ENCODE measurements around the gene JDP2. TPM values are rescaled to one million over a fixed set of nuclear protein-coding genes. Genes with fewer than 3 reads are reported as not detected.

The JDP2 gene
- total and polyA plus RNA-seq, 9 donors, result 45.0 to 63.2 (median 56.7) TPM

DNA sequence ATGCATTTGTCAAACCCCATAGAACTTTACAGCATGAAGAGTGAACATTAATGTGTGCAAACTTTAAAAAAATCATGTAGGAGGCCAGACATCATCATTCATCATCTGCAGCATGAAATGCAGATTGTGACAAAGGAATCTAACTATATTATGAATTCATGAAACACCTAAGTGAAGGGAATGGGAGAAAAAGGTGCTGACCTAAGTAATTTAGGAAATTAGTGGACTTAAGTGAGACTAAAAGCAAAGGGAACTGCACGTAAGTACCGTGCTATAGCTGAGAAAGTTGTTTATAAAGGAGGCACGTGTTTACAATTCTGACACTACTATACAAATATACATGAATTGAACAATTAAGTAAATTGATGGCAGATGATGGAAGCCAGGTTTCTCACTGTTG lies 37.6 kb upstream of the JDP2 start:
- no peak for DNase-seq
- Histone ChIP-seq H3K27me3 (ENCODE audit: control insufficient read depth, insufficient read depth, low read length) (no peaks in the 10 kb centered on the region), H3K4me3 (ENCODE audit: low read length) (no peak overlapping the region), H3K36me3 (ENCODE audit: control insufficient read depth, insufficient read depth, low read length) (no peaks in the 10 kb centered on the region), H3K27ac (ENCODE audit: low read length) (no peak overlapping the region), H3K4me1 (ENCODE audit: control insufficient read depth, insufficient read depth, low read length) (no peaks in the 10 kb centered on the region), H3K9me3 (replicated peaks; ENCODE audit: control insufficient read depth, low read depth, low read length) (no peaks in the 10 kb centered on the region)
- WGBS (ENCODE audit: insufficient coverage), result no CpG with 5 or more reads among the region's 3 CpGs

DNA sequence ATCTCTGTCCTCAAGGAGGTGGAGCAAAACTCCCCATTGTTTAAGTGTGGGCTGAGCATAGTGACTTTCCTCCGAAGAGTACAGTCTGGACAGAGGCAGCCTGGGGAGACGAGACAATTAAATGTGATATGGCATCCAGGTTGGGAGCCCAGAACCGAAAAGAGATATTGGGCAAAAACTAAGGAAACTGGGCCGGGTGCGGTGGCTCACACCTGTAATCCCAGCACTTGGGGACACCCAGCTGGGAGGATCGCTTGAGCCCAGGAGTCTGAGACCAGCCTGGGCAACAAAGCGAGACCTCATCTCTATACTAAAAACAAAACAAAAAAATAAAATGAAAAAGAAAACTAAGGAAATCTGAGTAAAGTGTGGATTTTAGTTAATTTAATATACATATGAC lies 35.9 kb upstream of the JDP2 start:
- no peak overlapping the region for H3K4me3 ChIP-seq (ENCODE audit: low read length)
- no peak for DNase-seq
- WGBS (ENCODE audit: insufficient coverage), result 47% methylated on average over 3 of the region's 7 CpGs
- H3K36me3 ChIP-seq (ENCODE audit: control insufficient read depth, insufficient read depth, low read length), result no peaks in the 10 kb centered on the region
- peaks cover 1% of the 10 kb centered on the region for H3K4me1 ChIP-seq (ENCODE audit: control insufficient read depth, insufficient read depth, low read length)
- no peaks in the 10 kb centered on the region for H3K27me3 ChIP-seq (ENCODE audit: control insufficient read depth, insufficient read depth, low read length)
- no peak overlapping the region for H3K27ac ChIP-seq (ENCODE audit: low read length)
- no peaks in the 10 kb centered on the region for H3K9me3 ChIP-seq (replicated peaks; ENCODE audit: control insufficient read depth, low read depth, low read length)

DNA sequence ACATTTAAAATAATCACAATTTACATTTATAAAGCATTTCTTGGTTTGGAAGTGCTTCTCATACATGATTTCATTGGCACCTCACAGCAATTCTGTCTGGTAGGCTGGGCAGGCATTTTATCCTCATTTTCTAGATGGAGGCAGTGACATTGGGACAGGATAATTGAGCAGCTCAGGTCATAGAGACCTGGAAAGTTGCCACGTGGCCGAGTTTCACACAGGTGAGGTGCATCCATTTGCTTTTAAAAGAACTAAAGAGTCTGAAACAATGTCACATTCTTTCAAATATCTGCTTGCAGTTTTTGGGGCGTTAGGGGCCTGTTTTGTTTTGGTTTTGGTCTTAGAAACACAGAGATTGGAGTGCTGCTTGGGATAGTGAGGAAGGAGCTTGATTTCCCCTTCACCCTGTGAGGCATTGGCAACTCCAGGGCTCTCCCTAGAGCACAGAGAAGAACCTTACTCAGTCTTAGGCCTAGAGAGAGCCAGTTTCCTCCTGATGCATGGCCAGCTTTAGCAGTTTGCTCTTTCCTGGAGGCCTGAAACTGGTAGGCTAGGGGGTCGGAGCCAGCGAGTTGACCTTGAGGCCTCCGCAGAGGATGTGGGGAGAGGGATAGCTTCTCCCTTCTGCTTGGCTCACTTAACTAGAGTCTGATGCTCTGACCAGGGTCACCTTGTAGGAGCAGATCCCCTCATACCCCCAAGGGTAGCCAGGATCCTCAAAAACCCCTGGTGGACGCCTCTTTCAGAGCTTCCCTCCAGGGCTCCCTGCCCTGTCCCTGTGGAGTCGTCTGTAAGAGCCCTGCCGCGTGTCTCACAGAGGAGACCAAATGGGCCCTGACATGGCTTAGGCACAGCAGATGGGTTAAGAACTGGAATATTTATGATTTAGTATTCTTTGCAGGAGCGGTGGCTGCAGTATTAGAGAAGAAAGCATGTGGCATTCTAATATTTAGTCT lies 34.9 kb upstream of the JDP2 start:
- WGBS (ENCODE audit: insufficient coverage), result 33% methylated on average over 1 of the region's 11 CpGs
- H3K27ac ChIP-seq (ENCODE audit: low read length), result no peak overlapping the region
- DNase-seq, result no peak
- no peaks in the 10 kb centered on the region for H3K9me3 ChIP-seq (replicated peaks; ENCODE audit: control insufficient read depth, low read depth, low read length)
- H3K4me3 ChIP-seq (ENCODE audit: low read length), result no peak overlapping the region
- H3K36me3 ChIP-seq (ENCODE audit: control insufficient read depth, insufficient read depth, low read length), result no peaks in the 10 kb centered on the region
- no peaks in the 10 kb centered on the region for H3K27me3 ChIP-seq (ENCODE audit: control insufficient read depth, insufficient read depth, low read length)
- H3K4me1 ChIP-seq (ENCODE audit: control insufficient read depth, insufficient read depth, low read length), result peaks cover 6% of the 10 kb centered on the region

DNA sequence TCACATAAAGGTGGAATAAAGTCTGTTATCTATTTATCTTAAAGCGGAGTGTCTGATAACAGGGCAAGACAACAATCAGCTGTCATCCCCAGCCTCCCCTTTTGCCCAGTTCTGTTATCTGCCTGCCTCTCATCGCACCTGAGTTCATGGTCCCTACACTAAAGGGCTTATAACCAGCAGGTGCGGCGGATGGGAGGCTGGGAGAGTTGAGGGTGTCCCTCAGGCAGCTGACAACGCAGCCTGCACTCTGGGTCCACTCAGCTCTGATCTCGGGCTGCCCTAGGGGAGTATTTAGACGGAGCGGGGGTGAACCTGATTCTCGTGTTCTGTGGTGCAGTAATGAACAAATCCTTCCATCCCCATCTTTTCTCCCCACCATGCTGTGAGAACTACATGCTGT lies 34.0 kb upstream of the JDP2 start:
- Histone ChIP-seq H3K27ac (ENCODE audit: low read length) (no peak overlapping the region), H3K36me3 (ENCODE audit: control insufficient read depth, insufficient read depth, low read length) (no peaks in the 10 kb centered on the region), H3K9me3 (replicated peaks; ENCODE audit: control insufficient read depth, low read depth, low read length) (peaks cover 4% of the 10 kb centered on the region), H3K4me3 (ENCODE audit: low read length) (no peak overlapping the region), H3K27me3 (ENCODE audit: control insufficient read depth, insufficient read depth, low read length) (no peaks in the 10 kb centered on the region), H3K4me1 (ENCODE audit: control insufficient read depth, insufficient read depth, low read length) (peaks cover 6% of the 10 kb centered on the region)
- DNase-seq, result no peak
- 100% methylated on average over 2 of the region's 9 CpGs for WGBS (ENCODE audit: insufficient coverage)

DNA sequence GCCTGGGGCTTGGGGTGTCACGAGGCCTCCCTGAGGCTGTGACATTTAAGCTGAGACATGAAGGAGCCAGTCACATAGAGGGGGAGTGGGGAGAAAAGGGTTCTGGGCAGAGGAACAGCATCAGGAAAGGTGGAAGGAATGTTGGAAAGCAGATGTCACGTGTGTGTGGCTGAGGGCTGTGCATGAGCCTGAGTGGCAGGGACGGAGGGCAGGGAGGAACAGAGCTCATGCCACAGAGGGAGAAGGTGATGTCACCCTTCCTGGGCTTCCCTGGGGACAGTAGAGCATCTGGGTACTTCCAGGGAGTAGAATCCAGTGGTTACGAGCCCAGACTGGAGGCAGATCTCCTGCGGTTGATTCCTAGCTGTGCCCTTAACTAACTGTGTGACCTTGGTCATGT lies 32.0 kb upstream of the JDP2 start:
- H3K27ac ChIP-seq (ENCODE audit: low read length), result no peak overlapping the region
- H3K36me3 ChIP-seq (ENCODE audit: control insufficient read depth, insufficient read depth, low read length), result no peaks in the 10 kb centered on the region
- peaks cover 4% of the 10 kb centered on the region for H3K9me3 ChIP-seq (replicated peaks; ENCODE audit: control insufficient read depth, low read depth, low read length)
- 69% methylated on average over 5 of the region's 5 CpGs for WGBS (ENCODE audit: insufficient coverage)
- no peaks in the 10 kb centered on the region for H3K27me3 ChIP-seq (ENCODE audit: control insufficient read depth, insufficient read depth, low read length)
- H3K4me1 ChIP-seq (ENCODE audit: control insufficient read depth, insufficient read depth, low read length), result peaks cover 22% of the 10 kb centered on the region
- DNase-seq, result no peak
- no peak overlapping the region for H3K4me3 ChIP-seq (ENCODE audit: low read length)

DNA sequence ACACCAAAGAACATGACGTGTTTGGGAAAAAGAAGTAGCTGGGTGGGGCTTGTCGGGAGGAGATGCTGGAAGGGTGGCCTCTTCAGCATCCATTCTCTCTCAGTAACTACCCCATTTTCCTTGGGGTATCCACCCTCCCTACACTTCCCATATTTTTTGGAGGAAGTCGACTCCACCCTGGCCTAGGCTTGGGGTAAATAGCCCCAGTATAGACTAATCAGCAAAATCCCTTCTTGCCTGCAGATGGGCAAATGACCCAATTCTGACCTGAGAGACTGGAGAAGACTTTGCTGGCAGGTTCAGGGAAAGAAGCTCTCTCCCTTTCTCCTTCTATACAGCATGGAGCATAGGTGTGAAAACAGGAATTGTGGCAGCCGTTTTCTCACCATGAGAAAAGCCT lies 28.5 kb upstream of the JDP2 start:
- Histone ChIP-seq H3K27ac (ENCODE audit: low read length) (peak overlapping the region; percentile 97), H3K4me1 (ENCODE audit: control insufficient read depth, insufficient read depth, low read length) (peaks cover 42% of the 10 kb centered on the region), H3K27me3 (ENCODE audit: control insufficient read depth, insufficient read depth, low read length) (no peaks in the 10 kb centered on the region), H3K9me3 (replicated peaks; ENCODE audit: control insufficient read depth, low read depth, low read length) (peaks cover 4% of the 10 kb centered on the region), H3K4me3 (ENCODE audit: low read length) (no peak overlapping the region), H3K36me3 (ENCODE audit: control insufficient read depth, insufficient read depth, low read length) (no peaks in the 10 kb centered on the region)
- DNase-seq, result no peak
- WGBS (ENCODE audit: insufficient coverage), result 57% methylated on average over 1 of the region's 4 CpGs

DNA sequence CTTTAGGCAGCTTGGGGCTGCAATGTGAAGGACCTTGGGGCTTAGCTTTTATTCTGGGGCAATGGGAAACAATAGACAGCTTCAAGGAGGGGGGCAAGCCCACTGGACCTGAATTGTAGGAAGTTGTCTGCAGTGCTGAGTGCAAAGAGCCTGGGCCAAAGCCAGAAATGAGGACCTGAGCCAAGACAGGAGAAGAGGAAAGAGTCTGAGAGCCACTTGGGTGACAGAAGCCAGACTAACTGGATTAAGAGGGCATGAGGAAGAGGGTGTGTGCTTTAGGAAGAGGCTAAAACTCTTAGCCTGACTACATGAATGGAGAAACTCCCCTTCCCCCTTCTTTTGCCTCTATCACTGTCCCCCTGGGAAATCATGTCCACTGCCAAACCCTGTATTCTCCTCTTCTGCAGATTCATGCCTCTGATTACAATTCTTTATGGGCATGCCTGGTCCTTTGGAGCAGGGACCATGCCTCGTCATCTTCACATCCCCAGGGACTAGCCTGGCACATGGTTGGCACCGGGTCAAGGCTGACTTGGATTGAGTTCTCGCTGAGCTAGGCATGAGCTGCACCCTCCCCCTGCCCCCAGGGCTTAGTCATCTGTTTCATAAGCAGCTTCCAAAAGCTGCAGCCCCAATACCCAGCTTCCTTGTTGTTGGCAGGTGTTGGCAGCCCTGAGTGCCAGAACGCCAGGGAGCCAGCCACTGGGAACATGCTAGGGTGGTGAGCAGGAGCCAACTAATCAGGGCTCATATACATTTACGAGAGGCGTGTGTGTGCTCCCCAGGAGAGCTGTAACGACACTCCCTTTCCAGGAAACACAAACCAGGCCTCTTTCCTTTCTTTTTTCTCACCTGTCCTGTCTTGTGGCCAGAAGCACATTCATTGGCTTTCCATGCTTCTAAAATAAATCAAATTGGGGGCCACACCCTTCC lies 27.7 kb upstream of the JDP2 start:
- 37% methylated on average over 5 of the region's 7 CpGs for WGBS (ENCODE audit: insufficient coverage)
- no peak overlapping the region for H3K4me3 ChIP-seq (ENCODE audit: low read length)
- peaks cover 42% of the 10 kb centered on the region for H3K4me1 ChIP-seq (ENCODE audit: control insufficient read depth, insufficient read depth, low read length)
- H3K9me3 ChIP-seq (replicated peaks; ENCODE audit: control insufficient read depth, low read depth, low read length), result peaks cover 4% of the 10 kb centered on the region
- peak overlapping the region; percentile 97 for H3K27ac ChIP-seq (ENCODE audit: low read length)
- no peaks in the 10 kb centered on the region for H3K36me3 ChIP-seq (ENCODE audit: control insufficient read depth, insufficient read depth, low read length)
- no peaks in the 10 kb centered on the region for H3K27me3 ChIP-seq (ENCODE audit: control insufficient read depth, insufficient read depth, low read length)
- peak; percentile 90 for DNase-seq

DNA sequence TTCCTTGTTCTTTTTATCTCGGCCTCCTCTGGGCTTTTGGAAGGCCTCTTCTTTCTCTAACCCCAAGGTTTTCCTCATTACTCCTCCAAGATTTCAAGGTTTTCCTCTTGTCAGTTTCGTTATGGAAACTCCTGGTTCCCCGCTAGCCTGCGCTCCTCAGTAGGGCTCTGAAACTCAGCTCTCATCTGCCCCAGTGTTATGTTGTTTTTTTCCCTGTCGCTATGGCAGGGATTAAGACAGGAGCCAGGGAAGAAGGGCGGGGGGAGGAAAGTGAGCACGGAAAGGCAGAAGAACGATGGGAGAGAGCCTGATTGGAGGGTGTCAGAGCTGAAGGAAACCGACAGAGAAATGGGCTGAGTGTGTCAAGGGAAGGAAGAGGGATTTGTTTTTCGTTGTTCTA lies 26.5 kb upstream of the JDP2 start:
- H3K9me3 ChIP-seq (replicated peaks; ENCODE audit: control insufficient read depth, low read depth, low read length), result peaks cover 4% of the 10 kb centered on the region
- H3K4me1 ChIP-seq (ENCODE audit: control insufficient read depth, insufficient read depth, low read length), result peaks cover 42% of the 10 kb centered on the region
- H3K27ac ChIP-seq (ENCODE audit: low read length), result peak overlapping the region; percentile 97
- WGBS (ENCODE audit: insufficient coverage), result 11% methylated on average over 9 of the region's 10 CpGs
- H3K36me3 ChIP-seq (ENCODE audit: control insufficient read depth, insufficient read depth, low read length), result no peaks in the 10 kb centered on the region
- no peaks in the 10 kb centered on the region for H3K27me3 ChIP-seq (ENCODE audit: control insufficient read depth, insufficient read depth, low read length)
- H3K4me3 ChIP-seq (ENCODE audit: low read length), result no peak overlapping the region
- peak; percentile 98 for DNase-seq

DNA sequence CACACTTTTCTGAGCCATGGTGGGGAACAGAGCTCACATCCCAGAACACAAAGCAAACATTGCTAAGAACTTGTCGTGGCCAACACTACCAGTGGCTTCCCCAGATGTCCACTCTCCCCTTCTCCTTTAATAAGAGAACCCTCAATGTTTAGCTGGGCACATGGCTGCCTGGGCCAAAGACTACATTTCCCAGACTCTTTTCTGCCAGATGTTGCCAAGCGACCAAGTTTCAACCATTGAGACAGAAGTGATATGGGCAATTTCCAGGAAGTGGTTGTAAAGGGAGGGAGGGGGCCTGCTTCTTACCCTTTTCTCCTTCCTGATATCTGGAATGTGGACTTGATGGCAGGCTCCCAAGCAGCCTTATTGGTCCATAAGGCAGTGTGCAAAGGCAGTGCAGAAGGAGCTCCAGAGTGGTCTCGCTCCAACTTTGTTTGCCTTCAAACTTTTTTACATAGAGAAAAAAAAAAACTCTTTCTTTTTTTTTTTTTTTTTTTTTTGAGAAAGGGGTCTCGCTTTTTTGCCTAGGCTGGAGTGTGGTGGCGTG lies 24.9 kb upstream of the JDP2 start:
- H3K36me3 ChIP-seq (ENCODE audit: control insufficient read depth, insufficient read depth, low read length), result no peaks in the 10 kb centered on the region
- DNase-seq, result no peak
- no peak overlapping the region for H3K4me3 ChIP-seq (ENCODE audit: low read length)
- H3K4me1 ChIP-seq (ENCODE audit: control insufficient read depth, insufficient read depth, low read length), result peaks cover 36% of the 10 kb centered on the region
- H3K27me3 ChIP-seq (ENCODE audit: control insufficient read depth, insufficient read depth, low read length), result no peaks in the 10 kb centered on the region
- WGBS (ENCODE audit: insufficient coverage), result 100% methylated on average over 2 of the region's 5 CpGs
- peaks cover 4% of the 10 kb centered on the region for H3K9me3 ChIP-seq (replicated peaks; ENCODE audit: control insufficient read depth, low read depth, low read length)
- peak overlapping the region; percentile 97 for H3K27ac ChIP-seq (ENCODE audit: low read length)

DNA sequence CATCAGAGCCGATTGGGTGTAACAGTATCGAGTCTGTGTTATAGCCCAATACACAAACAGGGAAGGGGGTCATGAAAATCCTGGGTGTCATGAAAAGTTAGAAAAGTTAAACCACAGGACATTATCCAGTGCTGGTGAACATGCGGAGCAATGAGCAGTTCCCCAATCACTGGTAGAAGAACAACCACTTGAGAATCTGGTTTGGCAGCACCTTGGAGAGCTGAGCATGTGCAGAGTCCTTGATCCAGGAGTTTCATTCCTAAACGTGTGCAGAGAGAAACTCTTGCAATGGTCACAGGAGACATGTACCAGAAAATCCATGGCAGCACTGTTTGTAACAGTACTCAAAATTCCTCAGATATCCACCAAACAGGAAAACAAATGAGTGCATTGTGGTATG lies 23.0 kb upstream of the JDP2 start:
- 100% methylated on average over 3 of the region's 4 CpGs for WGBS (ENCODE audit: insufficient coverage)

More for the DNA sequence above, 23.0 kb upstream of the JDP2 start:
- Histone ChIP-seq H3K4me1 (ENCODE audit: control insufficient read depth, insufficient read depth, low read length) (peaks cover 47% of the 10 kb centered on the region), H3K27me3 (ENCODE audit: control insufficient read depth, insufficient read depth, low read length) (no peaks in the 10 kb centered on the region), H3K9me3 (replicated peaks; ENCODE audit: control insufficient read depth, low read depth, low read length) (no peaks in the 10 kb centered on the region), H3K36me3 (ENCODE audit: control insufficient read depth, insufficient read depth, low read length) (no peaks in the 10 kb centered on the region), H3K4me3 (ENCODE audit: low read length) (no peak overlapping the region), H3K27ac (ENCODE audit: low read length) (no peak overlapping the region)
- no peak for DNase-seq

Measured in muscle of leg (tissue), 11 donors.